ENCODE data around the gene SP100. TPM values are rescaled to one million over a fixed set of nuclear protein-coding genes. Genes with fewer than 3 reads are reported as not detected.

SP100 gene
- total and polyA plus RNA-seq, 2 of the 4 experiments (the other 2 are of a cell fraction): 50.6 to 69.0 TPM

DNA sequence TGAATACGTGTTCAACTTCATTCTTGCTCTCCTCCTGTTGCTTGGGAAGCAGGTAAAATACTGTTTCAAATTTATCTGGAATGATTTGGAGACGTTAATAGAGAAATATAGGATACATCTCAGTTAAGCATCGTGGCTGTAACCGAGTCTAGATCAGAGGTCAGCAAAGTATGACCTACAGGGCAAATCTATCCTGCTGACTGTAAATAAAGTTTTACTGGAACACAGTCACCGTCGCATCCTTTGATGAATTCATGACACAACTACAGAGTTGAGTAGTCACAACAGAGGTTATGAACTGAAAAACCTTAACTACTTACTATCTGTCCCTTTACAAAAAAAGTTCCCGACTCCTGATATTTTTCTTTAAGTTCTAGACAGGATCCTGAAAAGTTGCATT lies 86.6 kb downstream of the SP100 start:
- dilution Hi-C loops (cut with HindIII; ENCODE audit: low sequenced_read_pairs, unreplicated experiment): no loop called here
- no TSS peak for BruUV-seq (replicated peaks)
- WGBS, 2 experiments (ENCODE audit: extremely low coverage in 2 of 2, insufficient read length in 1 of 2): 94% methylated on average over 5 of the region's 7 CpGs; no CpG with 5 or more reads in 1 of the 2 experiments

More for the DNA sequence above, 86.6 kb downstream of the SP100 start:
- no peak for TF ChIP-seq SMC3 (IDR thresholded peaks at IDR 0.05; ENCODE audit: low read depth, low read length)
- TF ChIP-seq RAD21 (IDR thresholded peaks at IDR 0.05; ENCODE audit: low read length): no peak
- no peak for TF ChIP-seq MAFK (IDR thresholded peaks at IDR 0.05; ENCODE audit: low read depth, low read length)
- no peak for TF ChIP-seq BHLHE40 (IDR thresholded peaks at IDR 0.05; ENCODE audit: low read depth, low read length)
- no peak overlapping the region for H3K4me3 ChIP-seq (ENCODE audit: insufficient read depth, low read depth, low read length)
- ATAC-seq (ENCODE audit: low read depth) (no peak), DNase-seq (no peak)
- no peak overlapping the region for H3K18ac ChIP-seq (ENCODE audit: low read depth, low read length)
- no peak overlapping the region for H2AK5ac ChIP-seq (ENCODE audit: low read depth, low read length)
- POLR2A ChIA-PET (ENCODE audit: unreplicated experiment): no interaction called here
- no peak overlapping the region for H4K5ac ChIP-seq (ENCODE audit: low read depth, low read length)
- H3K36me3 ChIP-seq (ENCODE audit: control insufficient read depth, insufficient read depth, low read length): peaks cover 16% of the 10 kb centered on the region
- no peak overlapping the region for H2BK15ac ChIP-seq (ENCODE audit: low read depth, low read length)
- H3K79me1 ChIP-seq (ENCODE audit: low read depth in 1 of 2, low read length in 2 of 2): no peaks in the 10 kb centered on the region
- intact Hi-C loops (cut with micrococcal nuclease): no loop called here
- H3K4me1 ChIP-seq (ENCODE audit: control insufficient read depth, insufficient read depth, low read length): no peaks in the 10 kb centered on the region
- no peak overlapping the region for H3K56ac ChIP-seq (ENCODE audit: extremely low read depth, insufficient read depth, low read length)
- H4K91ac ChIP-seq (ENCODE audit: insufficient read depth, low read depth, low read length): no peak overlapping the region
- no peak overlapping the region for H4K8ac ChIP-seq (ENCODE audit: low read depth in 2 of 2, low read length in 2 of 2)
- in situ Hi-C loops (cut with MboI; ENCODE audit: low sequenced_read_pairs): no loop called here
- H4K20me1 ChIP-seq (ENCODE audit: insufficient read depth, low read length): no peaks in the 10 kb centered on the region
- no peak overlapping the region for H3K27ac ChIP-seq (ENCODE audit: insufficient read depth, low read length)
- H3K9me3 ChIP-seq (ENCODE audit: control insufficient read depth, insufficient read depth, low read length): no peaks in the 10 kb centered on the region
- no peak overlapping the region for H3K4me2 ChIP-seq (ENCODE audit: low read depth, low read length)
- H2AK9ac ChIP-seq (replicated peaks; ENCODE audit: low read depth, low read length, poor library complexity): no peak overlapping the region
- no peak overlapping the region for H2BK20ac ChIP-seq (ENCODE audit: low read depth, low read length)
- H2AFZ ChIP-seq (replicated peaks; ENCODE audit: low read length, poor library complexity): no peak overlapping the region
- no peak overlapping the region for H3K4ac ChIP-seq (ENCODE audit: low read depth, low read length)
- no peaks in the 10 kb centered on the region for H3K9me1 ChIP-seq (ENCODE audit: insufficient read depth, low read length)
- no peak overlapping the region for H3K14ac ChIP-seq (replicated peaks; ENCODE audit: low read depth, low read length)
- H2BK120ac ChIP-seq (ENCODE audit: low read depth, low read length): no peak overlapping the region
- no peak overlapping the region for H3K9ac ChIP-seq (ENCODE audit: low read depth, low read length)
- no peak overlapping the region for H2BK5ac ChIP-seq (ENCODE audit: low read depth, low read length, poor library complexity, severe bottlenecking)
- CTCF ChIA-PET: no interaction called here
- H3K27me3 ChIP-seq (ENCODE audit: control insufficient read depth, insufficient read depth, low read length): no peaks in the 10 kb centered on the region
- no peak overlapping the region for H3K23ac ChIP-seq (ENCODE audit: low read depth, low read length)
